HepG2 (cell line): ENCODE results near the gene ZBTB47. TPM values are rescaled to one million over a fixed set of nuclear protein-coding genes. Genes with fewer than 3 reads are reported as not detected.
A peak's percentile ranks its signal among the peaks of the same experiment; 100 is the strongest.

Experiments
- CEBPG ChIP-seq: IDR thresholded peaks from 2 replicates; pipeline ENCODE4 v1.6.1; 2016
- ERF ChIP-seq: IDR thresholded peaks from 2 replicates; pipeline ENCODE4 v1.6.1; 2018; ENCODE audit warnings: missing biosample characterization, missing genetic modification reagents
- HDAC1 ChIP-seq: sonication (generic); formaldehyde crosslinking; IDR thresholded peaks from 2 replicates; pipeline ENCODE4 v1.5.1; 2020; ENCODE audit warnings: mild to moderate bottlenecking, missing genetic modification reagents
- KDM2A ChIP-seq: sonication (generic); formaldehyde crosslinking; IDR thresholded peaks from 2 replicates; pipeline ENCODE4 v1.4.0; 2020; ENCODE audit warnings: low read depth, missing genetic modification reagents, borderline replicate concordance
- MIXL1 ChIP-seq: IDR thresholded peaks from 2 replicates; pipeline ENCODE4 v1.6.1; 2016
- PHF20 ChIP-seq: sonication (generic); formaldehyde crosslinking; IDR thresholded peaks from 2 replicates; pipeline ENCODE4 v1.5.0; 2020; ENCODE audit warnings: mild to moderate bottlenecking, missing genetic modification reagents
- TGIF2 ChIP-seq: IDR thresholded peaks from 2 replicates; pipeline ENCODE4 v1.6.1; 2016; ENCODE audit warnings: control low read depth, missing compliant biosample characterization
- YEATS2 ChIP-seq: sonication (generic); formaldehyde crosslinking; IDR thresholded peaks from 2 replicates; pipeline ENCODE4 v1.4.0; 2020; ENCODE audit warnings: missing genetic modification reagents, borderline replicate concordance
- ZNF558 ChIP-seq: sonication (generic); formaldehyde crosslinking; IDR thresholded peaks from 2 replicates; pipeline ENCODE4 v1.9.0; 2022; ENCODE audit warnings: mild to moderate bottlenecking, missing genetic modification reagents, borderline replicate concordance
- ZNF850 ChIP-seq: sonication (generic); formaldehyde crosslinking; conservative IDR thresholded peaks from 2 replicates; pipeline ENCODE4 v1.9.0; 2021; ENCODE audit warnings: mild to moderate bottlenecking, missing genetic modification reagents
- polyA plus RNA-seq, 8 experiments: library from polyadenylated mRNA; depleted of rRNA in 3 of 8; stranded (reverse) in 7 of 8; unstranded in 1 of 8; fragments of >200 nt; fragmentation: Illumina TruSeq in 4 of 8; extraction: Trizol in 4 of 8; gene quantifications; 2 replicates each; pipeline versions ENCODE4 v1.2.1 to v1.2.3, GENCODE V29; 2011 to 2016; ENCODE audit warnings: low read depth in 4 of 8, missing spikeins in 1 of 8, mixed read lengths in 1 of 8; ENCODE audit not compliant: insufficient read depth in 1 of 8
- total RNA-seq, 5 experiments: library from RNA; depleted of rRNA; stranded (reverse); fragments of >200 nt; fragmentation: Illumina TruSeq; extraction: Trizol; gene quantifications; 2 replicates each; pipeline ENCODE4 v1.2.3, GENCODE V29; 2016; ENCODE audit warnings: low read depth in 1 of 5
- TF ChIP-seq, protein P1 (sequence below): sonication (generic); formaldehyde crosslinking; IDR thresholded peaks from 2 replicates; pipeline ENCODE4 v1.5.1; 2020; ENCODE audit warnings: missing genetic modification reagents, mild to moderate bottlenecking, borderline replicate concordance
- TF ChIP-seq, protein P2 (sequence below): sonication (generic); formaldehyde crosslinking; IDR thresholded peaks from 2 replicates; pipeline ENCODE4 v1.5.0; 2020; ENCODE audit warnings: missing genetic modification reagents, mild to moderate bottlenecking, borderline replicate concordance
- TF ChIP-seq, protein P3 (sequence below): sonication (generic); formaldehyde crosslinking; IDR thresholded peaks from 2 replicates; pipeline ENCODE4 v1.8.1; 2023; ENCODE audit warnings: mild to moderate bottlenecking, missing genetic modification reagents
- TF ChIP-seq, protein P4 (sequence below): sonication (generic); formaldehyde crosslinking; IDR thresholded peaks from 2 replicates; pipeline ENCODE4 v1.4.0; 2020; ENCODE audit warnings: low read depth, mild to moderate bottlenecking, missing genetic modification reagents
- TF ChIP-seq, protein P5 (sequence below): sonication (generic); formaldehyde crosslinking; IDR thresholded peaks from 2 replicates; pipeline ENCODE4 v1.5.0; 2020; ENCODE audit warnings: missing genetic modification reagents
- TF ChIP-seq, protein P6 (sequence below): sonication (generic); formaldehyde crosslinking; IDR thresholded peaks from 2 replicates; pipeline ENCODE4 v1.9.0; 2022; ENCODE audit warnings: low read depth, missing genetic modification reagents
- TF ChIP-seq, protein P7 (sequence below), 2 experiments: fragments of 450-650 bp in 1 of 2; sonication (generic) in 1 of 2; formaldehyde crosslinking; IDR thresholded peaks; 2 replicates each; pipeline versions ENCODE4 v1.5.0 to v1.8.0; 2020 to 2022; ENCODE audit warnings: mild to moderate bottlenecking in 1 of 2, missing genetic modification reagents in 1 of 2
- TF ChIP-seq, protein P8 (sequence below): IDR thresholded peaks from 2 replicates; pipeline ENCODE4 v1.6.1; 2016; ENCODE audit warnings: control low read depth

The ZBTB47 gene
- total and polyA plus RNA-seq, 2 of the 13 experiments (the other 11 are each of a cell fraction or from before 2014, with no cell fraction given) = 1.5 to 3.1 TPM

DNA sequence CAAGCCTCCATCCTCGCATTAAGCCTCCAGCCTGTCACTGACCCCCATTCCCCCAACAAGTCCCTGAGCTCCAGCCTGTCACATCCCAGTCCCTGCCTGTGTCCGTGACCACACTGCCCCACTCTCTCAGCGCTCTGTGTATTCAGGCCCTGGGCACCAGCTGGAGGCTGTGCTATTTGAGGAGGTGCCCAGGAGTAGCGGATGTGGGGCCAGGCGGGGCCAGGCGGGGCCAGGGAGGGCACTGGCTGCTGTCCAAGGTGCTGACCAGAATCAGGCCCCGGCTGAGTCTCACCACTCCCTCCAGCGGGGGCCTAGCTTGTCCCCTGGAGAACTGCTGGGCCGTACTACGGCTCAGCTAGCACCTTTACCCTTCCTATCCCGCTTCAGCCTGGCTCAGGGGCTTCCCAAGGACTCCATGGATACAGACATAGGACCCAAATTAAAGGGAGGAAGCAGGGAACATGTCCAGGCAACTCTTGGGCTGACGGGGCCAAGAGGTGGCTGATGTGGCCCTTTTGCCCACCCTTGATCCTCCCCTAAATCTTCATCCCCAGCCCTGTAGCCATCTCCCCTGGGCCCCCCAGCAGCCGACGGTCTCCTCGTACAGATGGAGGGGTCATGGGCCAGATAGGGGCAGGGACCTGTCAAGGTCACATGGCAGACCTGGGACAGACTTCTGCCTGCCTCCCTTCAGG, 48.0 kb downstream of the ZBTB47 start (continued):
- TF ChIP-seq, protein P1, sequence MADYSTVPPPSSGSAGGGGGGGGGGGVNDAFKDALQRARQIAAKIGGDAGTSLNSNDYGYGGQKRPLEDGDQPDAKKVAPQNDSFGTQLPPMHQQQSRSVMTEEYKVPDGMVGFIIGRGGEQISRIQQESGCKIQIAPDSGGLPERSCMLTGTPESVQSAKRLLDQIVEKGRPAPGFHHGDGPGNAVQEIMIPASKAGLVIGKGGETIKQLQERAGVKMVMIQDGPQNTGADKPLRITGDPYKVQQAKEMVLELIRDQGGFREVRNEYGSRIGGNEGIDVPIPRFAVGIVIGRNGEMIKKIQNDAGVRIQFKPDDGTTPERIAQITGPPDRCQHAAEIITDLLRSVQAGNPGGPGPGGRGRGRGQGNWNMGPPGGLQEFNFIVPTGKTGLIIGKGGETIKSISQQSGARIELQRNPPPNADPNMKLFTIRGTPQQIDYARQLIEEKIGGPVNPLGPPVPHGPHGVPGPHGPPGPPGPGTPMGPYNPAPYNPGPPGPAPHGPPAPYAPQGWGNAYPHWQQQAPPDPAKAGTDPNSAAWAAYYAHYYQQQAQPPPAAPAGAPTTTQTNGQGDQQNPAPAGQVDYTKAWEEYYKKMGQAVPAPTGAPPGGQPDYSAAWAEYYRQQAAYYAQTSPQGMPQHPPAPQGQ (CRISPR knock-in tag) = no peak
- peak; percentile 76; the same call in 1 of the 2 replicates for TF ChIP-seq ZNF558
- TF ChIP-seq, protein P2, sequence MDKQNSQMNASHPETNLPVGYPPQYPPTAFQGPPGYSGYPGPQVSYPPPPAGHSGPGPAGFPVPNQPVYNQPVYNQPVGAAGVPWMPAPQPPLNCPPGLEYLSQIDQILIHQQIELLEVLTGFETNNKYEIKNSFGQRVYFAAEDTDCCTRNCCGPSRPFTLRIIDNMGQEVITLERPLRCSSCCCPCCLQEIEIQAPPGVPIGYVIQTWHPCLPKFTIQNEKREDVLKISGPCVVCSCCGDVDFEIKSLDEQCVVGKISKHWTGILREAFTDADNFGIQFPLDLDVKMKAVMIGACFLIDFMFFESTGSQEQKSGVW (CRISPR knock-in tag) = 0 out of 2 replicates have a peak, but pooled peaks have one; percentile 40
- peak; percentile 96 for TF ChIP-seq ERF (CRISPR knock-in tag)
- TF ChIP-seq TGIF2 (CRISPR knock-in tag) = peak; percentile 47; the same call in 1 of the 2 replicates
- TF ChIP-seq, protein P3, sequence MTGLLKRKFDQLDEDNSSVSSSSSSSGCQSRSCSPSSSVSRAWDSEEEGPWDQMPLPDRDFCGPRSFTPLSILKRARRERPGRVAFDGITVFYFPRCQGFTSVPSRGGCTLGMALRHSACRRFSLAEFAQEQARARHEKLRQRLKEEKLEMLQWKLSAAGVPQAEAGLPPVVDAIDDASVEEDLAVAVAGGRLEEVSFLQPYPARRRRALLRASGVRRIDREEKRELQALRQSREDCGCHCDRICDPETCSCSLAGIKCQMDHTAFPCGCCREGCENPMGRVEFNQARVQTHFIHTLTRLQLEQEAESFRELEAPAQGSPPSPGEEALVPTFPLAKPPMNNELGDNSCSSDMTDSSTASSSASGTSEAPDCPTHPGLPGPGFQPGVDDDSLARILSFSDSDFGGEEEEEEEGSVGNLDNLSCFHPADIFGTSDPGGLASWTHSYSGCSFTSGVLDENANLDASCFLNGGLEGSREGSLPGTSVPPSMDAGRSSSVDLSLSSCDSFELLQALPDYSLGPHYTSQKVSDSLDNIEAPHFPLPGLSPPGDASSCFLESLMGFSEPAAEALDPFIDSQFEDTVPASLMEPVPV (CRISPR knock-in tag) = 0 out of 2 replicates have a peak, but pooled peaks have one; percentile 35
- 0 out of 2 replicates have a peak, but pooled peaks have one; percentile 39 for TF ChIP-seq PHF20
- TF ChIP-seq, protein P4, sequence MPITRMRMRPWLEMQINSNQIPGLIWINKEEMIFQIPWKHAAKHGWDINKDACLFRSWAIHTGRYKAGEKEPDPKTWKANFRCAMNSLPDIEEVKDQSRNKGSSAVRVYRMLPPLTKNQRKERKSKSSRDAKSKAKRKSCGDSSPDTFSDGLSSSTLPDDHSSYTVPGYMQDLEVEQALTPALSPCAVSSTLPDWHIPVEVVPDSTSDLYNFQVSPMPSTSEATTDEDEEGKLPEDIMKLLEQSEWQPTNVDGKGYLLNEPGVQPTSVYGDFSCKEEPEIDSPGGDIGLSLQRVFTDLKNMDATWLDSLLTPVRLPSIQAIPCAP = no peak
- TF ChIP-seq HDAC1 (CRISPR knock-in tag) = no peak
- TF ChIP-seq, protein P5, sequence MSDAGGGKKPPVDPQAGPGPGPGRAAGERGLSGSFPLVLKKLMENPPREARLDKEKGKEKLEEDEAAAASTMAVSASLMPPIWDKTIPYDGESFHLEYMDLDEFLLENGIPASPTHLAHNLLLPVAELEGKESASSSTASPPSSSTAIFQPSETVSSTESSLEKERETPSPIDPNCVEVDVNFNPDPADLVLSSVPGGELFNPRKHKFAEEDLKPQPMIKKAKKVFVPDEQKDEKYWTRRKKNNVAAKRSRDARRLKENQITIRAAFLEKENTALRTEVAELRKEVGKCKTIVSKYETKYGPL (CRISPR knock-in tag) = peak; percentile 78
- peak; percentile 71; the same call in 1 of the 2 replicates for TF ChIP-seq MIXL1 (CRISPR knock-in tag)
- no peak for TF ChIP-seq CEBPG (CRISPR knock-in tag)
- 0 out of 2 replicates have a peak, but pooled peaks have one; percentile 59 for TF ChIP-seq YEATS2
- peak; percentile 82 for TF ChIP-seq KDM2A (CRISPR knock-in tag)
- TF ChIP-seq, protein P6, sequence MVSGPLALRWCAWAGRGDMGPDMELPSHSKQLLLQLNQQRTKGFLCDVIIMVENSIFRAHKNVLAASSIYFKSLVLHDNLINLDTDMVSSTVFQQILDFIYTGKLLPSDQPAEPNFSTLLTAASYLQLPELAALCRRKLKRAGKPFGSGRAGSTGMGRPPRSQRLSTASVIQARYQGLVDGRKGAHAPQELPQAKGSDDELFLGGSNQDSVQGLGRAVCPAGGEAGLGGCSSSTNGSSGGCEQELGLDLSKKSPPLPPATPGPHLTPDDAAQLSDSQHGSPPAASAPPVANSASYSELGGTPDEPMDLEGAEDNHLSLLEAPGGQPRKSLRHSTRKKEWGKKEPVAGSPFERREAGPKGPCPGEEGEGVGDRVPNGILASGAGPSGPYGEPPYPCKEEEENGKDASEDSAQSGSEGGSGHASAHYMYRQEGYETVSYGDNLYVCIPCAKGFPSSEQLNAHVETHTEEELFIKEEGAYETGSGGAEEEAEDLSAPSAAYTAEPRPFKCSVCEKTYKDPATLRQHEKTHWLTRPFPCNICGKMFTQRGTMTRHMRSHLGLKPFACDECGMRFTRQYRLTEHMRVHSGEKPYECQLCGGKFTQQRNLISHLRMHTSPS (CRISPR knock-in tag) = peak; percentile 90
- TF ChIP-seq, protein P7, sequence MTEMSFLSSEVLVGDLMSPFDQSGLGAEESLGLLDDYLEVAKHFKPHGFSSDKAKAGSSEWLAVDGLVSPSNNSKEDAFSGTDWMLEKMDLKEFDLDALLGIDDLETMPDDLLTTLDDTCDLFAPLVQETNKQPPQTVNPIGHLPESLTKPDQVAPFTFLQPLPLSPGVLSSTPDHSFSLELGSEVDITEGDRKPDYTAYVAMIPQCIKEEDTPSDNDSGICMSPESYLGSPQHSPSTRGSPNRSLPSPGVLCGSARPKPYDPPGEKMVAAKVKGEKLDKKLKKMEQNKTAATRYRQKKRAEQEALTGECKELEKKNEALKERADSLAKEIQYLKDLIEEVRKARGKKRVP (CRISPR knock-in tag; IDR thresholded peaks at IDR 0.05) = 0 out of 4 replicates have a peak, but pooled peaks of 1 of the 2 experiments have one; percentile 32
- no peak for TF ChIP-seq ZNF850 (CRISPR knock-in tag)
- TF ChIP-seq, protein P8, sequence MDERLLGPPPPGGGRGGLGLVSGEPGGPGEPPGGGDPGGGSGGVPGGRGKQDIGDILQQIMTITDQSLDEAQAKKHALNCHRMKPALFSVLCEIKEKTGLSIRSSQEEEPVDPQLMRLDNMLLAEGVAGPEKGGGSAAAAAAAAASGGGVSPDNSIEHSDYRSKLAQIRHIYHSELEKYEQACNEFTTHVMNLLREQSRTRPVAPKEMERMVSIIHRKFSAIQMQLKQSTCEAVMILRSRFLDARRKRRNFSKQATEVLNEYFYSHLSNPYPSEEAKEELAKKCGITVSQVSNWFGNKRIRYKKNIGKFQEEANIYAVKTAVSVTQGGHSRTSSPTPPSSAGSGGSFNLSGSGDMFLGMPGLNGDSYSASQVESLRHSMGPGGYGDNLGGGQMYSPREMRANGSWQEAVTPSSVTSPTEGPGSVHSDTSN (CRISPR knock-in tag) = no peak
